DOHH2 (cell line): ENCODE data around the gene FAIM2.

ENCODE experiments used
- CTCF ChIP-seq: fragments of 200-600 bp; sonication (generic); IDR thresholded peaks from one replicate; pipeline ENCODE4 v1.5.1; 2014; ENCODE audit warnings: antibody characterized with exemption, mild to moderate bottlenecking, low read depth, low read length; ENCODE audit not compliant: poor library complexity, severe bottlenecking
- EZH2phosphoT487 ChIP-seq: fragments of 200-600 bp; sonication (generic); IDR thresholded peaks from 2 replicates; pipeline ENCODE4 v1.6.1; 2017; ENCODE audit warnings: borderline replicate concordance, mild to moderate bottlenecking, antibody characterized with exemption, low read length, moderate library complexity, mixed read lengths

GRCh38 chr12:49911213-49911605 lies 7.5 kb upstream of the FAIM2 start:
- no peak for TF ChIP-seq CTCF
- no peak for TF ChIP-seq EZH2phosphoT487
